A172 (cell line): ENCODE results near the gene GPR119. TPM values are rescaled to one million over a fixed set of nuclear protein-coding genes. Genes with fewer than 3 reads are reported as not detected.
"Not testable (repeated sequence)": the region's sequence is repeated elsewhere in the genome, so short reads cannot be mapped to it uniquely, and the experiment has no call there.

Experiments
- DNase-seq: peaks from one replicate; pipeline ENCODE4 v3.0.0-alpha.2; 2015; ENCODE audit warnings: low spot score
- total RNA-seq: library from RNA; depleted of rRNA; stranded (reverse); fragments of >200 nt; shearing (Covaris generic); gene quantifications from 2 replicates; pipeline ENCODE4 v1.2.3, GENCODE V29; 2014; rRNA removed

Gene GPR119
- not detected in 2 replicates for total RNA-seq

DNA sequence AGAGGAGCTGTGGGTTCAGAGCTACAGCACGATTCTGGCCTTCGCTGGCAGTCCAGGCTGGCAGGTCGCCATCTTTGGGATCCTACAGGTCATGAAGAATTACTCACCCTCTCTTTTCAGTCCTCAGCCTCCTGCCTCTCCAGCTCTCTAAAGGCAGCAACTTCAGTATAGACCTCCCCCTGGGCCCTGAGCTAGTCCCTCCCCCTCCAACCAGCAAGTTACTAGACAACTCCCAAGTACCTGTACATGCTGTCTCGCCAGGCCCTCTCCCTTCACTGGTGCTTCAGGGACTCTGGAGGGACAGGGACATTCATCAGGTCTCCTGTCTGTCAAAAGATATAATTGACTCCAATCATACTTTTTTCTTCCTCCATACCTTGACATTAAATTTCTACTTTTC, at the start of gene GPR119:
TSS of gene GPR119 (minus strand) at position 155 of the 400 bp plus-strand sequence. CDS start 227 bp downstream, outside the sequence.
- DNase-seq, result no peak

DNA sequence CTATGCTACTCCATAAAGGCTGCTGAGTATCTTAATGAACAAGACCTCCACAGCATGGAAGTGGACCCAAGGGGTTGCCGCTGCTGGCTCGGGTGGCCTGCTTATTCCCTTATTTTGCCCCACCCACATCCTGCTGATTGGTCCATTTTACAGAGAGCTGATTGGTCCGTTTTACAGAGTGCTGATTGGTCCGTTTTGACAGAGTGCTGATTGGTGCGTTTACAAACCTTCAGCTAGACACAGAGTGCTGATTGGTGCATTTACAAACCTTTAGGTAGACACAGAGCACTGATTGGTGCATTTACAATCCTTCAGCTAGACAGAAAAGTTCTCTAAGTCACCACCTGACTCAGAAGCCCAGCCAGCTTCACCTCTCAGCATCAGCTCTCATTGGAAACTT, 43.8 kb upstream of the GPR119 start:
- DNase-seq, result not testable (repeated sequence)

DNA sequence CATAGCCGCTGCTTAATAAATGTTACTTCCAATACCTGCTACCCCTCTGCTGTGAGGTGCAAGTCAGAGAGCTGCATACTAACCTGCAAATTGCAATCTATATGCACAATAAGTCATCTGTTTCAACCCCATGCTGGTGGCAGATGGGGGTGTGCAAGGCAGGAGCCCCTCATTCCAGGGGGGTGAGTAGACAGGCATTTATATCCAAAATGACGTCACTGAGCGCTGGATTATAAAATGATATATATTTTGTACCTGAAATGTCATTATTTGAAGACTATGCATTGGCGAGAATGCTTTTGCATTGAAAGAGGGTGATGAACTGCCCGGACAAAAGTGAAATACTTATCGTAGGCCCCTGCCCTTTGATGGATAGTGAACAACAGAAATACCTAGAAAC, 41.1 kb upstream of the GPR119 start:
- DNase-seq, result no peak

DNA sequence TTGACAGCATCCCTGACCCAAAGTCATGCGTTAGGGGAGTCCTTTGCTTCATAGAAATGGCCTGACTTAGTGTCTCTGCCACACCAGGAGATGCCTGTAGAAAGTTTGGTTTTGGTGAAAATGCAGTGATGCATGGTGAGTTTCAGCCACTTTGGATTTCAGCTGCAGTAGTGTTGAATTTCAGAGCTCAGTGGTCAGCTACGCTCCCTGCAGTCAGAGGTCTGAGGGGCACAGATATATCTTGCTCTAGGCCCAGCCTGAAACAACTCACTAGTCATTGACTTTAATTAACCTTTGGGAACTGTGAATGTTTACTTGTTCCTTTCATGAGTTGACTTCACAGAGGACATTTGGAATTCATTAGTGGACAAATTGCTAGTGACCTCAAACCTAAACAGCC, 33.8 kb upstream of the GPR119 start:
- no peak for DNase-seq

DNA sequence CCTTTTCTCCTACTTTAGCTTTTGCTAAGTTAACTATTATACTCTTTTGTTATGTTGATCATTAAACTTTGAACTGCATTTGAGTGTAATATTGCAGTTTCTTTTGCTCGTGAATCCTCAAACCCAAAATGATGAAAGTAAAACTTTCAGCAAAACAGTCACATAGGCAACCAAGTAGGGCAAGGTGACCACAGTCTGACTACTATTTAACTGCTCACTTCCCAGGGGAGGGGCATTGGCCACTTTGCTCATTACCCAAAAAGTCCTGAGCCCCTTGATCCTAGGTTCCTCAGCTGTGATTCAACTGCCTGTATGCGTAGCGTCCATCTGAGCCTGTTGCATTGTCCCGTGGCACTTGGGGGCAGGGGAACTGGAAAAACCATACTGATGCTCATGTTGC, 33.3 kb upstream of the GPR119 start:
- no peak for DNase-seq

DNA sequence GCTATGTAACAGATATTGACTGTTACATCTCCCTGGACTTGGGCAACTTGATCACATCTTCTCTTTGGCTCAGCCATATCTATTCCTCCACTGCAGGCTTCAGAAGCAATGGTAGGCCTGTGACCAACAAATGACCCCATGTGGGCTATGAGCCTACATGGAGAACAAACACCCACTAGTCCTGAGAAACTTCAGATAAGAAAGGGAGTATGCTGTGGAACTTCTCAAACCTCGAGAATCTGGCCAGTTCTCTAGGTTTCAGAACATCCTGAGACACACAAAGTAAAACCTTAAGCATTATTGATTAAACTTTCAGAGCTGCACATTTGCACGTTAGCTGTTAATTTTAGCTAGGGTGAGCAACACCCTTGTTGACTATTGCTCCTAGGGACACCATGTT, 32.6 kb upstream of the GPR119 start:
- no peak for DNase-seq

DNA sequence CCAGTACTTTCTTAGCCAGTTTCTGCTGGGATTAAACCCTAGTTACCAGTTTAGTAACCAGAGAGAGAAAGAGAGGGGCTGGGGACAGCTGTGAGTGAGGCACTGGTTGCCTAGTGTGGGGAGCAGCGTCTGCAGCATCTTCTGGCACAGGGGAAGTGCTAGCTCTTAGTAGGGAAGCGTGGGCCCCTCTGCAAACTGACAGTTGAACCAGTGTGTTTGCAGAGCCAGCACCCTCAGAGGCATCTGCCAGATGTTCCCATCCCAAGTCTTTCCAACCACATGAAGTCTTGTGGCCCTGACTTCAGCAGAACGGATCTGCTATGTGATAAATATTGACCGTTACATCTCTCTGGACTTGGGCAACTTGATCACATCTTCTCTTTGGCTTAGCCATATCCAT, 31.3 kb upstream of the GPR119 start:
- no peak for DNase-seq

DNA sequence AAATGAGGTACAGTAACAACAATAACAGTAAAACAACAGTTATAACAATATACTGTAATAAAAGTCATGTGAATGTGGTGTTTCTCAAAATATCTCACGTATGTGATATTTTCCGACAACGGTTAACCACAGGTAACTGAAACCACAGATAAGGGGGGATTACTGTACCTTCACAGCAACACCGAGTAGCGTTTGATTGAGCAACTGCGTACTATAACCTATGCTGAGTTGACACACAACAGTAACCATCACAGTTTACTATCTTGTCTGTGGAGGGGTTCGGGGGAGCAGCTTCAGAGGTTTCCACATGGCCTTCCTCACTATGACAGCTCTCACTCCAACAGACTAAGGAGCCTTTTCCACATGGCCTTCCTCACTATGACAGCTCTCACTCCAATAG, 29.7 kb upstream of the GPR119 start:
- DNase-seq, result no peak

DNA sequence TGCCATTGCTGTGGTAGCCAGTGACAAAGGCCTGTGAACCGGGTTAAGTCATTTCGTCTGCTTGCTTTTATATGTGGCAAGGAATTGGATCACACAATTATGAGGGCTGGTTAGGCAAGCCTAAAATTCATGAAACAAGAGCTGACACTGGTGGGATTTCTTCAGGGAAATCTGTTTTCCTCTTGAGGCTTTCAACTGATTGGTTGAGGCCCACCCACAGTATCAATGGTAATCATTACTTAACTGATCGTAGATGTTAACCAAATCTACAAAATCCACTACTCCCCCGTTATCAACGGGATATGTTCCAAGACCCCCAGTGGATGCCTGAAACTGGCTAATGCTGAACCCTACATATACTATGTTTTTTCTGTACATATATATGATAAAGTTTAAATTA, 29.3 kb upstream of the GPR119 start:
- no peak for DNase-seq

DNA sequence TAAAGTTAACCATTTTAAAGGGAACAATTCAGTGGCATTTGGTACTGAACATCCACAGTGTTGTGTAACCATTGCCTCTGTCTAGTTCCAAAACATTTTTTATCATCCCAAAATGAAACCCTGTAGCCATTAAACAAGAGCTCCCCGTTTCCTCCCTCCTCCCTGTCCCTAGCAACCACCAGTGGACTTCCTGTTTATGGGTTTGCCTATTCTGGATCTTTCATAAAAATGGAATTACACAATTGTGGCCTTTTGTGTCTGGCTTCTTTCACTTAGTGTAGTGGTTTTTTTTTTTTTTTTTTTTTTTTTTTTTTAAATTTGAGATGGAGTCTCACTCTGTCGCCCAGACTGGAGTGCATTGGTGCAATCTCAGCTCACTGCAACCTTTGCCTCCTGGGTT, 27.9 kb upstream of the GPR119 start:
- DNase-seq, result no peak

DNA sequence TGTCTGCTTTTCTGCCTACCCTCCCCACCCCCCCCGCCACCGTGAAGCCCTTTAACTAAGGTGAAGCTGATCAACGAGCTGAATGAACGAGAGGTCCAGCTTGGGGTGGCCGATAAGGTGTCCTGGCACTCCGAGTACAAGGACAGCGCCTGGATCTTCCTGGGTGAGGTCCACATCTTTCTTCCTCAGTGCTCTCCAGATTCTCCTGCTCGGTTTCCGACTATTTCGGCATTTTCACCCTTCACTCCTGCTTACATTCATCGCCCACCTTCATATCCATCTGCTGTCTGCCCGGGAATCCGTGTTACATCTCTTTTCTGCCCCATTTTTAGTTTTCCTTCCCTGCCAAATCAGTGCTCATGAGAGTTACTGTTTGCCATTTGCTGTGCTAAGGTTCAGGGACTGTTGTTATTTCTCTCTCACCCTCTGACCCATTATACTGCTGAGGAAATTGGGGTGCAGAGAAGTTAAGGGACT, 16.8 kb upstream of the GPR119 start:
- no peak for DNase-seq

DNA sequence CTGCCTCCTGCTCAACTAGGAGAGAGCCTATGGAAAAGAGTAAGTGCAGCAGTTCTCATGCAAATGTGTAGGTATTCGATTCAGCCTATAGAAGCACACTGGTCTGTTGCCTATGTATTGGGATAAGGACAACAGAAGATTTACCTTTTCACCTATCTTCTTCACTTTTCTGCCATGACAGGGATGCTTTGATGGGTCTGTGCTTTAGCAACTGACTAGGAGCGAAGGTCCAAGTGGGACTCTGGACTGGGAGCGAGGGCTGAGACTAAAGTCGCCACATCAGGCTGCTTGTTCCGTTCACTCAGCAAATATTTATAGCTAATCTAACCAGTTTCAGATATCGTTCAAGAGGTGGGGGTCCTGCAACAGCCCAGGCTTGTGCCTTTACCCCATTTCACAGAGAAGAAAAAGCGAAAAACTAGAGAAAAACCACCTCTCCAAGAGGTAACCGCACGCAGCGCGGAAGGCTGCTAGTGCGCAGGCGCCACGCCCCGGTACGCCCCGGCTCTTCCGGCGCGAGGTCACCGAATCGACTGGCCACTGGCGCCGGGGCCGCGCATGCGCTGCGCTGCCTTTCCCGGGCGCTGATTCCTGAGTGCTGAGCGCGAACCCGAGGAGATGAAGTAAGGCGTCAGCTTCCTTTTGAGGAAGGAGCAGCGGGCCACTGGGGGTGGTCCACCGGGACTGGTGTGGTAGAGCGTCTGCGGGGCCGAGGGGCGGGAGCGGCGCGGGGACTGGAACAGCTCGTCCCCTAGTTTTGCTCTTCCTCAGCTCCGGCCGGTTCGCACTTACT, 16.1 kb upstream of the GPR119 start, which contains the start of gene RBMX2:
TSS of gene RBMX2 (plus strand) at position 573 of the 793 bp plus-strand sequence. CDS start at position 619, 46 bp downstream.
- peak; percentile 43 for DNase-seq

DNA sequence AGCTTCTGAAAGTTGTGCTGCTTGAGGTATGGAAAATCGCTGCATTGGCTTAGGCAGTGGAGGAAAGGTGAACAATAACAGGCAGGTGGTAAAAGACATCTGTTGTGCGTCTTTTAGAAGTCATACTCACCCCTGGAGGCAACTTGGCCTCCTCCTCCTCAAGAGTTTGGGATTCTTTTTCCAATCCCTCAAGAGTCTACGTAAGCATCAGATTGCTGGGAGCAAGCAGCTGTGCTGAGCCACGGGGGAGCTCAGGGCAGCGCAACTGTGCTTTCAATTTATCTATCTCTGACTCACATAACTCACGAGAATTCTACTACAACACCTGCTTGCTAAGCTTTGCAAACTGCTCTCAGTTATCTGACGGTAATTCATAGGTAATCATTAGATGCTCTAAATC, 9.9 kb upstream of the GPR119 start:
- no peak for DNase-seq

DNA sequence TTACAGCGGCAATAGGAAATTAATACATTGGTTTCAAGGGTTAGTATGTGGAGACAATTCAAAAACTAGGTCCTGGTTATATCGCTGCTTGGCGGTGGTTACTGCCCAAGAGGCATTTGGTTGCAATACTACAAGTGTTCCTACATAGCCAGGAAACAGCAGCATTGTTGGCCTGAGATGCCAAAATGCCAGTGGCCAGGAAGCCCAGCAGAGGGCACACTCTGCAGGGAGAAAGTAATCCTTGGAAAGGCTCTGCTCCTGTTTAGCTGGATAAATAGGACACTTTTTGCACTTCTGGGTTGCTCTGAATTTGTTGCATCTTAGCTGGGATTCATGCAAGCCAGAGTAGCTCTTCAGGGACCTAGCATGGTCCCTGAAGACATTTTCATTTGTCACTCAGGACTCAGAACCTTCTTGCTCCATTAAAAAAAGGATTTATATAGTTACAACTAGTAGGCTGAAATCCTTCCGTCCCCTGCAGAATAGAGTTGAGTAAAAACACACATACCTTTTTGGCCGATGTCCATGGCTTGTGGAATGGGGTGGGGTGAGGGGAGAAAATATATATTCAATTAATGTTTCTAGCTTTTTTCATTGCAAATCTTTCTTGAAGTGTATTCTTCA, 8.1 kb upstream of the GPR119 start:
- DNase-seq, result peak; percentile 25

DNA sequence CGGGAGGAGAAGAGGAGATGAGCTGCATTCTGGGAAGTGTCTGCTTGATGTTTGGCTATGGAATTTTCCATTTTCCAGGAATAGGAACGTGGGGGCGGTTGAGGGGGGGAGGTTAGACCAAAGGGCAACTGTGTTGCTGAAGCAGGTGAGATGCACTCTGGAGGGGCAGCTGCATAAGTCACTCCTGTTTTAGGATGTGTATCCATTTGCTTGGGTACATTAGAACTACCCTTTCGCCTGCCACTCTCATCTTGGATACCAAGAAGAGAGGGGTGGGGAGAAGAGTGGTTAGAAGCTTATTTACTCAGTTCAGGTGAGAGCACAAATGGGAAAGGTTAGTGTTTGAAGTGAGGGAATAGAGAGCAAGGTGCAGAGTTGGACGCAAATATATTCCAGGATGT, 934 bp upstream of the GPR119 start:
- no peak for DNase-seq

DNA sequence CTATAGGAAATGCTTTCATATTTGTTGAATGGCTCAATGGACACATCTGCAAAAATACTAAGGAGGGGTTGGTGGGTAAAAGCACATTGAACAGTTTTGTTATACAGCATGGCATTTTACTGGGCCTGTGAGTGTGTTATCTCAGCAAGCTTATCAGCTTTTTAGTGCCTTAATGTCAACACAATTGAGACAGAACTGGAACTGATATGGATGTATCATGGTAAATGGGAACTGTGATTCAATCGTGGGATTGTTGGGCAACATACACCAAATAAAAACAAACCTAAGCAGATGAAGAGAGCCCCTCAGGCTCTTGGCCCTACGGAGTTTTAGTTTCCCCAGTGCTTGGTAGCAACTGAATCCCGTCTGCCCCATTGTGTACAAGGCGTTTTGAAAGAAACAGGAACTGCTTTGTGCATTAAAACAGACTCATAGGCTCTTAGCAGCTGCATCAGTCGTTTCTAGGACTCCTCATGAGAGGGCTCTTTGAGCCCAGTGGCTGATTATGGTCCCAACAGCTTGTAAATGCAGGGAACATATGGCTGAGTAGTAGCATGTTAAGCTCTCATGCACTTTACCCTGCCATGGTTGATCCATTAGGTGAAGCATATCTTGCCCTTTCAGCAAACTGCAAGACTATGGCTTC, 7.3 kb downstream of the GPR119 start:
- no peak for DNase-seq

DNA sequence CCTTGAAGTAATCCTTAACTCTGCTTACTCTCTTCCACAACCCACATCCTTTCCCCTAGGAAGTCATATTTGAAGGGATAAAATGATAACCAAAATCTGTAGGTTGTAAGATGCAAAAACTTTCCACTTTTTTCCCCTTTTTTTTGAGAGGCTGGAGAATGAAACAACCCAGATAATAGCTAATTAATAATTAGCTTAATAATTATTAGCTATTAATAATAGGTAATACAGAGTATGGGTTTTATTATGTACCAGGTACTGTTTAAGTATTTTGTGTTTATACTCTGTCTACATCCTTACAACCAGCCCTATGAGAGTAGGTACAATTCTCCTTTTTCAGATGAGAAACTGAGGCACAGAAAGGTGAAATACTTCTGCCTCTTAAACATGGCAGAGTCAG, 9.4 kb downstream of the GPR119 start:
- DNase-seq, result no peak

DNA sequence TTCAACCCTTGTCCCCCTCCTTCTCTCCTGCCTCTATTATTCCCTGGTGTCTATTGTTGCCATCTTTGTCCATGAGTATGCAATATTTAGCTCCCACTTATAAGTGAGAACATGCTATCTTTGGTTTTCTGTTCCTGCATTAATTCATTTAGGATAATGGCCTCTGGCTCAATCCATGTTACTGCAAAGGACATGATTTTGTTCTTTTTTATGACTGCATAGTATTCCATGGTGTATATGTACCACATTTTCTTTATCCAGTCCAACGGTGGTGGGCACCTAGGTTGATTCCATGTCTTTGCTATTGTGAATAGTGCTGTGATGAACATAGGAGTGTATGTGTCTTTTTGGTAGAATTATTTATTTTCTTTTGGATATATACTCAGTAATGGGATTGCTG, 33.4 kb downstream of the GPR119 start:
- not testable (repeated sequence) for DNase-seq

DNA sequence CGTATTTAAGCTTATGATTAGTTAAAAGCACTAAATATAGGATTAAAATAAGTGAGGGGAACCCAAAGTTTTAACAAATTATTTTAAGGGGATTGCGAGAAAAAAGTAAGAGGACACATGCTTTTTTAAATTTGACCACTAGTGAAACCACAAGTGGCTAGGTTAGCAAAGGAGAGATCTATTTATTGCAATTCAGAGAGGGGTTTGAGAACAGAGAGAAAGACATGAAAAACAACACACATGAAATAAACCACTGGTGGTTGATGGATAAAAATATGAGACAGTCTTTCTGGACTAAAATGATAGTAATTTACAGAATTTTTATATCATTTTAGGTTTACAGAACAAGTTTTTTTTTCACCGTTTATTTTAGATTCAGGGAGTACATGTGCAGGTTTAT, 33.9 kb downstream of the GPR119 start:
- no peak for DNase-seq

DNA sequence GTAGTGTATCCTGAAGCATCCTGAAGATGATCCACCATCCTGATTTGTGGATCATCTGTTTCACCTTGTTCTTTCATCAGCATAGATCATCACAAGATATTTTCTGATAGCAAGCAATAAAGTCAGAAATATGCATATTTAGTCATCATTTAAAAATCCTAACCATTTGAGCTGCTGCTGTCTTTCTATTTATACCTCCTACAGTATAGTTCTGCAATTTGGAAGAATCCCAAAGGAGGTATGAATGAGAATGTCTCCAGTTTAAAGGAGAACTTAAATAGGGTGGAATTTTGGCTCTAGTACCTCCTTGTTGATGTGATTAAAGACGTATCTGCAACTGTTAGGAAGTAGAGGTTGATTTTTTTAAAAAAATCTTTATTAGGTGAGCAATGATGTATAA, 38.2 kb downstream of the GPR119 start:
- DNase-seq, result no peak

DNA sequence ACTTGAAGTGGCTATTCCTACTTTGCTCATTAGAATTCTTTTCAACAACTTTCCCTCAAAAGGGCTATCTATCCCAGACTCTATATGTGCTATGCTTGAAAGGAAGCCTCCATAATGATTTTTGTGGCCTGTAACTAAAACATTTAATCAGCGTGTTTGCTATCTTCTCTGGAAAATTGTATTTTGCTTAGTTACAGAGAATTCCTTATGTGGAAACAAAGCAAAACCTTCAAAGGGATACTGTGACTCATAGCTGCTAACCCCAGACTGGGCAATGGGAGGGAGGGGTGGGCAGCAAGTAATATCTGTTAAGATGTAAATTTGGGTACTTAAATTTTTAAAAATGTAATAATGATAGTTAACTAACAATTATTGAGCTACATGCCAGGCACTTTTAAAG, 42.1 kb downstream of the GPR119 start:
- DNase-seq, result no peak

DNA sequence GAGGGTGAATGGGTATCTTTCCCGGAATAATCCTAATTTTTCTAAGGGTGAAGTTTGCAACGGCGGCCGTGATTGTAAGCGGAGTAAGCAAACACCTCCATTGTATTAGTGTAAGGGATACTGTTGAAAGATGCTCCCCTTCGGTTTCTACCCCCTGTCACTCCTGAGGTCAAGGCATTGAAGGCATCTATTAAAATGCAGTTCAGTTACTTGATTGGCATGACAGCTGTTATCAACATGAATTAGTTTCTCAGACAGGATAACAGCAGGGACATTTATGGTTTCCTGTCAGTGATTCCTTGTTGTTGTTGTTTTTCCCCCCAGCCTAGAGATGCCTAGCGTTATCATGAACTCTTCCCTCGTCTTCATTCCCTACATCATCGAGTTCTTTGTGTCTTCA, 45.2 kb downstream of the GPR119 start:
- DNase-seq, result no peak
